ENCODE data around the gene CAPN14. TPM values are rescaled to one million over a fixed set of nuclear protein-coding genes. Genes with fewer than 3 reads are reported as not detected.

Gene CAPN14
- total RNA-seq, 1 experiment from 2014 or later: not detected

GRCh38 chr2:31234683-31235503 lies 17.6 kb upstream of the CAPN14 start:
- no peaks in the 10 kb centered on the region for H3K4me1 ChIP-seq (ENCODE audit: control insufficient read depth in 1 of 2, insufficient read depth in 2 of 2, low read length in 2 of 2)
- DNase-seq (ENCODE audit: low read depth, low spot score) (no peak), ATAC-seq (no peak)
- H3K4me2 ChIP-seq (ENCODE audit: low read length): no peak overlapping the region
- intact Hi-C loops (cut with micrococcal nuclease): no loop called here
- no peak overlapping the region for H3K9ac ChIP-seq (ENCODE audit: low read length)
- TF ChIP-seq EZH2phosphoT487 (IDR thresholded peaks at IDR 0.05; ENCODE audit: borderline replicate concordance): no peak
- no peak for TF ChIP-seq CEBPB (IDR thresholded peaks at IDR 0.05; ENCODE audit: low read depth)
- no peak for TF ChIP-seq SIN3A (IDR thresholded peaks at IDR 0.05; ENCODE audit: low read depth)
- TF ChIP-seq, protein P1, sequence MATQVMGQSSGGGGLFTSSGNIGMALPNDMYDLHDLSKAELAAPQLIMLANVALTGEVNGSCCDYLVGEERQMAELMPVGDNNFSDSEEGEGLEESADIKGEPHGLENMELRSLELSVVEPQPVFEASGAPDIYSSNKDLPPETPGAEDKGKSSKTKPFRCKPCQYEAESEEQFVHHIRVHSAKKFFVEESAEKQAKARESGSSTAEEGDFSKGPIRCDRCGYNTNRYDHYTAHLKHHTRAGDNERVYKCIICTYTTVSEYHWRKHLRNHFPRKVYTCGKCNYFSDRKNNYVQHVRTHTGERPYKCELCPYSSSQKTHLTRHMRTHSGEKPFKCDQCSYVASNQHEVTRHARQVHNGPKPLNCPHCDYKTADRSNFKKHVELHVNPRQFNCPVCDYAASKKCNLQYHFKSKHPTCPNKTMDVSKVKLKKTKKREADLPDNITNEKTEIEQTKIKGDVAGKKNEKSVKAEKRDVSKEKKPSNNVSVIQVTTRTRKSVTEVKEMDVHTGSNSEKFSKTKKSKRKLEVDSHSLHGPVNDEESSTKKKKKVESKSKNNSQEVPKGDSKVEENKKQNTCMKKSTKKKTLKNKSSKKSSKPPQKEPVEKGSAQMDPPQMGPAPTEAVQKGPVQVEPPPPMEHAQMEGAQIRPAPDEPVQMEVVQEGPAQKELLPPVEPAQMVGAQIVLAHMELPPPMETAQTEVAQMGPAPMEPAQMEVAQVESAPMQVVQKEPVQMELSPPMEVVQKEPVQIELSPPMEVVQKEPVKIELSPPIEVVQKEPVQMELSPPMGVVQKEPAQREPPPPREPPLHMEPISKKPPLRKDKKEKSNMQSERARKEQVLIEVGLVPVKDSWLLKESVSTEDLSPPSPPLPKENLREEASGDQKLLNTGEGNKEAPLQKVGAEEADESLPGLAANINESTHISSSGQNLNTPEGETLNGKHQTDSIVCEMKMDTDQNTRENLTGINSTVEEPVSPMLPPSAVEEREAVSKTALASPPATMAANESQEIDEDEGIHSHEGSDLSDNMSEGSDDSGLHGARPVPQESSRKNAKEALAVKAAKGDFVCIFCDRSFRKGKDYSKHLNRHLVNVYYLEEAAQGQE (IDR thresholded peaks at IDR 0.05; ENCODE audit: low read depth): no peak
- TF ChIP-seq CBX3 (IDR thresholded peaks at IDR 0.05; ENCODE audit: low read depth): no peak
- TF ChIP-seq RAD21 (IDR thresholded peaks at IDR 0.05; ENCODE audit: low read depth): no peak
- TF ChIP-seq ZBTB33 (IDR thresholded peaks at IDR 0.05; ENCODE audit: extremely low read depth, insufficient replicate concordance, low read length): no peak
- TF ChIP-seq TCF7L2 (IDR thresholded peaks at IDR 0.05; ENCODE audit: borderline replicate concordance, extremely low read depth, insufficient read depth, insufficient read length): no peak
- TF ChIP-seq SRF (IDR thresholded peaks at IDR 0.05; ENCODE audit: low read depth): no peak
- no peak for TF ChIP-seq POLR2A (IDR thresholded peaks at IDR 0.05; ENCODE audit: borderline replicate concordance, extremely low read depth, insufficient read depth, insufficient read length)
- TF ChIP-seq EGR1 (IDR thresholded peaks at IDR 0.05; ENCODE audit: low read depth): no peak
- TF ChIP-seq POLR2AphosphoS5 (IDR thresholded peaks at IDR 0.05; ENCODE audit: low read depth, low read length): no peak
- TF ChIP-seq ZNF274 (IDR thresholded peaks at IDR 0.05; ENCODE audit: low read depth, low read length): no peak
- TF ChIP-seq ELF1 (IDR thresholded peaks at IDR 0.05; ENCODE audit: borderline replicate concordance, low read depth): no peak
- TF ChIP-seq, protein P2, sequence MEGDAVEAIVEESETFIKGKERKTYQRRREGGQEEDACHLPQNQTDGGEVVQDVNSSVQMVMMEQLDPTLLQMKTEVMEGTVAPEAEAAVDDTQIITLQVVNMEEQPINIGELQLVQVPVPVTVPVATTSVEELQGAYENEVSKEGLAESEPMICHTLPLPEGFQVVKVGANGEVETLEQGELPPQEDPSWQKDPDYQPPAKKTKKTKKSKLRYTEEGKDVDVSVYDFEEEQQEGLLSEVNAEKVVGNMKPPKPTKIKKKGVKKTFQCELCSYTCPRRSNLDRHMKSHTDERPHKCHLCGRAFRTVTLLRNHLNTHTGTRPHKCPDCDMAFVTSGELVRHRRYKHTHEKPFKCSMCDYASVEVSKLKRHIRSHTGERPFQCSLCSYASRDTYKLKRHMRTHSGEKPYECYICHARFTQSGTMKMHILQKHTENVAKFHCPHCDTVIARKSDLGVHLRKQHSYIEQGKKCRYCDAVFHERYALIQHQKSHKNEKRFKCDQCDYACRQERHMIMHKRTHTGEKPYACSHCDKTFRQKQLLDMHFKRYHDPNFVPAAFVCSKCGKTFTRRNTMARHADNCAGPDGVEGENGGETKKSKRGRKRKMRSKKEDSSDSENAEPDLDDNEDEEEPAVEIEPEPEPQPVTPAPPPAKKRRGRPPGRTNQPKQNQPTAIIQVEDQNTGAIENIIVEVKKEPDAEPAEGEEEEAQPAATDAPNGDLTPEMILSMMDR (IDR thresholded peaks at IDR 0.05 in 2 of 3, conservative IDR thresholded peaks at IDR 0.05 in 1 of 3; ENCODE audit: borderline replicate concordance in 1 of 3, insufficient read depth in 1 of 3, low read depth in 2 of 3, low read length in 2 of 3): no peak
- no peak for TF ChIP-seq YY1 (IDR thresholded peaks at IDR 0.05; ENCODE audit: extremely low read depth, insufficient replicate concordance, low read depth, low read length)
- no peak for TF ChIP-seq SP1 (IDR thresholded peaks at IDR 0.05; ENCODE audit: low read depth)
- no peaks in the 10 kb centered on the region for H3K9me2 ChIP-seq (ENCODE audit: insufficient read depth)
- H3K27me3 ChIP-seq (ENCODE audit: insufficient read depth, low read length): peaks cover 13% of the 10 kb centered on the region
- ChIA-PET POLR2A (no interaction called here), CTCF (no interaction called here), RAD21 (ENCODE audit: low non-redundant PET in 1 of 2, low total read pairs in 2 of 2, uncharacterized antibody in 2 of 2, unreplicated experiment in 2 of 2) (no interaction called here)
- no peaks in the 10 kb centered on the region for H3K36me3 ChIP-seq (ENCODE audit: control insufficient read depth in 1 of 2, insufficient read depth in 2 of 2, low read length in 2 of 2)
- no peak overlapping the region for H2AFZ ChIP-seq (ENCODE audit: low read depth, low read length, poor library complexity, severe bottlenecking)
- no peaks in the 10 kb centered on the region for H3K79me2 ChIP-seq (ENCODE audit: insufficient read depth, low read length)
- H3K9me3 ChIP-seq (ENCODE audit: control insufficient read depth in 1 of 2, insufficient read depth in 1 of 2, low read depth in 1 of 2, low read length in 2 of 2): no peaks in the 10 kb centered on the region
- no peak overlapping the region for H3K27ac ChIP-seq (ENCODE audit: low read depth, low read length)
- no peaks in the 10 kb centered on the region for H4K20me1 ChIP-seq (ENCODE audit: insufficient read depth)
- BruUV-seq (replicated peaks): no TSS peak
- H3K4me3 ChIP-seq (replicated peaks in 1 of 2; ENCODE audit: low read depth in 1 of 2, low read length in 2 of 2): no peak overlapping the region
